Tibial nerve (tissue), 4 donors: ENCODE data around the gene SLC39A9.

ENCODE experiments used
- CTCF ChIP-seq, 5 experiments: fragments of 200-600 bp in 3 of 5; fragments of 450-650 bp in 2 of 5; sonication (generic) in 3 of 5; IDR thresholded peaks; one replicate each; pipeline ENCODE4 v1.5.1; 2016 to 2019; ENCODE audit warnings: antibody characterized with exemption in 5 of 5, mild to moderate bottlenecking in 3 of 5, moderate library complexity in 2 of 5
- EP300 ChIP-seq, 2 donors: sonication (generic); formaldehyde crosslinking; IDR thresholded peaks; one replicate each; pipeline ENCODE4 v1.6.1; 2017; ENCODE audit warnings: antibody characterized with exemption in 2 of 2, mild to moderate bottlenecking in 1 of 2
- POLR2A ChIP-seq, 2 donors: fragments of 450-650 bp; IDR thresholded peaks; one replicate each; pipeline ENCODE4 v1.6.1; 2017; ENCODE audit warnings: antibody characterized with exemption in 2 of 2, mild to moderate bottlenecking in 2 of 2, moderate library complexity in 2 of 2

GRCh38 chr14:69357544-69358200, 40.8 kb upstream of the SLC39A9 start:
- no peak for TF ChIP-seq CTCF (IDR thresholded peaks at IDR 0.05)
- no peak for TF ChIP-seq POLR2A (IDR thresholded peaks at IDR 0.05)
- no peak for TF ChIP-seq EP300 (IDR thresholded peaks at IDR 0.05)
